HG03196 (cell line): ENCODE results near the gene PAX8.
"Not testable (repeated sequence)": the region's sequence is repeated elsewhere in the genome, so short reads cannot be mapped to it uniquely, and the experiment has no call there.

Experiments used
- ATAC-seq: cut with Tn5 transposase; IDR thresholded peaks from one replicate; pipeline ENCODE4 v1.9.1; 2021; ENCODE audit not compliant: unreplicated experiment

Gene PAX8

GRCh38 chr2:113291191-113291590 lies 12.5 kb upstream of the PAX8 start:
- no peak for ATAC-seq

- ATAC-seq, result not testable (repeated sequence)
These were observed 10.0 kb upstream of the PAX8 start for GRCh38 chr2:113288674-113289149.

GRCh38 chr2:113288117-113288673 lies 9.5 kb upstream of the PAX8 start:
- not testable (repeated sequence) for ATAC-seq

GRCh38 chr2:113285816-113286215 lies 7.1 kb upstream of the PAX8 start:
- ATAC-seq, result no peak

GRCh38 chr2:113284999-113285398 lies 6.3 kb upstream of the PAX8 start:
- not testable (repeated sequence) for ATAC-seq

GRCh38 chr2:113284476-113284875 lies 5.8 kb upstream of the PAX8 start:
- no peak for ATAC-seq

- ATAC-seq, result no peak
These were observed 5.1 kb upstream of the PAX8 start for GRCh38 chr2:113283704-113284284.

- ATAC-seq, result no peak
These were observed 4.2 kb upstream of the PAX8 start for GRCh38 chr2:113282747-113283533.

GRCh38 chr2:113281910-113282746 lies 3.4 kb upstream of the PAX8 start:
- ATAC-seq, result no peak

- ATAC-seq, result no peak
These were observed 514 bp downstream of the PAX8 start for GRCh38 chr2:113278073-113278741.

GRCh38 chr2:113277474-113278072 lies 1.1 kb downstream of the PAX8 start:
- no peak for ATAC-seq

- ATAC-seq, result no peak
These were observed 1.8 kb downstream of the PAX8 start for GRCh38 chr2:113276761-113277425.

GRCh38 chr2:113276216-113276760 lies 2.4 kb downstream of the PAX8 start:
- no peak for ATAC-seq

GRCh38 chr2:113275556-113276215 lies 3.0 kb downstream of the PAX8 start:
- no peak for ATAC-seq

- no peak for ATAC-seq
These were observed 4.3 kb downstream of the PAX8 start for GRCh38 chr2:113274432-113274831.

GRCh38 chr2:113273981-113274380 lies 4.7 kb downstream of the PAX8 start:
- no peak for ATAC-seq

- no peak for ATAC-seq
These were observed 5.6 kb downstream of the PAX8 start for GRCh38 chr2:113273027-113273551.

GRCh38 chr2:113272477-113272876 lies 6.2 kb downstream of the PAX8 start:
- no peak for ATAC-seq
